ACHN (cell line): ENCODE measurements around the gene ABCC1.
"Not testable (repeated sequence)": the region's sequence is repeated elsewhere in the genome, so short reads cannot be mapped to it uniquely, and the experiment has no call there.

Experiments
- DNase-seq: peaks from one replicate; pipeline ENCODE4 v3.0.0-alpha.2; 2015
- in situ Hi-C: cut with HindIII; loops from 2 replicates; pipeline ENCODE4 v1.10.0; 2017; ENCODE audit warnings: low sequenced_read_pairs, low pct_ligation_motif_present, low pct_unique_long_range_greater_than_20kb

ABCC1 gene

DNA sequence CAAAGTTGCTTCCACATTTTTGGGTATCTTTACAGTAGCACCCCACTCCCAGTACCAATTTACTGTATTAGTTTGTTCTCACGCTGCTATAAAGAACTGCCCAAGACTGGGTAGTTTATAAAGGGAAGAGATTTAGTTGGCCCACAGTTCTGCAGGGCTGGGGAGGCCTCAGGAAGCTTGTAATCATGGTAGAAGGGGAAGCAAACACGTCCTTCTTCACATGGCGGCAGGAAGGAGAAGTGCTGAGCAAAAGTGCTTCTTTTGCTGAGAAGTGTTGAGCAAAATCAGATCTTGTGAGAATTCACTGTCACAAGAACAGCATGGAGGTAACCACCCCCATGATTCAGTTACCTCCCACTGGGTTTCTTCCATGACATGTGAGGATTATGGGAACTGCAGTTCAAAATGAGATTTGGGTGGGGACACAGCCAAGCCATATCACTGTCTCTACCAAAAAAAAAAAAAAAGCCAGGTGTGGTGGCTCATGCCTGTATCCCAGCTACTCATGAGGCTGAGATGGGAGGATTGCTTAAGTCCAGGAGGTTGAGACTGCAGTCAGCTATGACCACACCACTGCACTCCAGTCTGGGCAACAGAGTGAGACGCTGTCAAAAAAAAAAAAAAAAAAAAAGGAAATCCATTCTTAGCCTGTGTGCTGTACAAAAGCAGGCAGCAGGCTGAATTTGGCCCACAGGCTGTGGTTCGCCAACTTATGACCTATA is 32.9 kb downstream of the ABCC1 start:
- in situ Hi-C loops, DNase-seq: not testable (repeated sequence)

- in situ Hi-C loops, result no loop called here
Measured at GRCh38 chr16:15983898-15984297, 34.5 kb downstream of the ABCC1 start.

GRCh38 chr16:15985144-15985543 is 35.7 kb downstream of the ABCC1 start:
- in situ Hi-C loops, result no loop called here

More at GRCh38 chr16:15983898-15984297, 34.5 kb downstream of the ABCC1 start:
- no peak for DNase-seq

DNA sequence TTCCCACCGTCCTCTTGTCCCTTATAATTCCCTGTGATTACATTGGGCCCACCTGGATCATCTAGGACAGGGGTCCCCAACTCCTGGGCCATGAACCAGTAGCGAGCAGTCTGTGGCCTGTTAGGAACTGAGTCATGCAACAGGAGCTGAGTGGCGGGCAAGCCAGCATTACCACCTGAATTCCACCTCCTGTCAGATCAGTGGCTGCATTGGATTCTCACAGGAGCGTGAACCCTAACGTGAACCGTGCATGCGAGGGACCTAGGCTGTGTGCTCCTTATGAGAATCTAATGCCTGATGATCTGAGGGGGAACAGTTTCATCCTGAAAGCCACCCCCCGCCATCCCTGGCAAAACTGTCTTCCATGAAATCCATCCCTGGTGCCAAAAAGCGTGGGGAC is 36.8 kb downstream of the ABCC1 start:
- DNase-seq, result no peak
- in situ Hi-C loops, result no loop called here

More at GRCh38 chr16:15985144-15985543, 35.7 kb downstream of the ABCC1 start:
- DNase-seq, result no peak

DNA sequence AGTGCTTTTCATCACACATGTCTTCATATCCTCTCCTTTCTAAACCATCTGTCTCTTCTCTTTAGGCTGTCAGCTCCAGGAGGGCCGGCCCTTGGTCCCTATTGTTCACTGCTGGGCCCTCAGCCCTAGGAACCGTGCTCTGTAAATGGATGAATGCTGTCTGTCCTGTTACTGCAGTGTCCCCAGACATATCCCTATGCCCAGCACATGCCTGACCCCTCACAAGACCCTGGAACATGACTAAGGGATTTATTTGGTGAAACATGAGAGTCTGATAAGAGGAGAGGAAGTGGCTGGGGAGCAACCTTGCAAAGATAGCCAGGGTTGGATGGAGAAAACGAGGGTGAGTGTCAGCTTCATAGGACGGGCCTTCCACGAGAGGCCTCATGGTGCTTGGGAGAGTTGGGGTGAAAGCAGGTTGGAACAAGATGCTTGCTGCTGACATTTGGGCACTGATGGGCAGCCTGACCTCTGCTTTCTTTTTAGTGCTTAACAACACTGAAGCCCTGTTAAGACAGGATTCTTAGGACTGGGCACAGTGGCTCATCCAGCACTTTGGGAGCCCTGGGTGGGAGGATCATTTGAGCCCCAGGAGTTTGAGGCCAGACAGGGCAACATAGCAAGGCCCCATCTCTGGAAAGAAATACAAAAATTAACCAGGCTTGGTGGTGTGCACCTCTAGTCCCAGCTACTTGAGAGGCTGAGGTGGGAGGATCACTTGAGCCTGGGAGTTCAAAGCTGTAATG is 39.0 kb downstream of the ABCC1 start:
- no peak for DNase-seq
- in situ Hi-C loops, result no loop called here

DNA sequence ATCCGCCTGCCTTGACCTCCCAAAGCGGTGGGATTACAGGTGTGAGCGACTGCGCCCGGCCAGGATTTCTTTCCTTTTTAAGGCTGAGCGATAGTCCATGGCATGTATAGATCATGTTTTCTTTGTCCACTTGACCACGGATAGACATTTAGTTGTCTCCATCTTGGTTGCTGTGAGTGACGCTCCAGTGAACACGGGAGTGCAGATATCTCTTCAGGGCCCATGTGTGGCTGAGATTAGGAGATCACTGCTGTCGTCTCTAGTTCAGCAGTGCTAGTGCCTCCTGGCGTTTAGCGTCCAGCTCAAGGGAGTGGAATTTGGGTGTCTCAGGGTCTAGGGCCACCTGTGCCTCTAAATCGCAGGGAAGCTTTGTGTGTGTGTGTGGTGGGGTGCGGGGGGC is 41.5 kb downstream of the ABCC1 start:
- in situ Hi-C loops, result no loop called here
- no peak for DNase-seq

DNA sequence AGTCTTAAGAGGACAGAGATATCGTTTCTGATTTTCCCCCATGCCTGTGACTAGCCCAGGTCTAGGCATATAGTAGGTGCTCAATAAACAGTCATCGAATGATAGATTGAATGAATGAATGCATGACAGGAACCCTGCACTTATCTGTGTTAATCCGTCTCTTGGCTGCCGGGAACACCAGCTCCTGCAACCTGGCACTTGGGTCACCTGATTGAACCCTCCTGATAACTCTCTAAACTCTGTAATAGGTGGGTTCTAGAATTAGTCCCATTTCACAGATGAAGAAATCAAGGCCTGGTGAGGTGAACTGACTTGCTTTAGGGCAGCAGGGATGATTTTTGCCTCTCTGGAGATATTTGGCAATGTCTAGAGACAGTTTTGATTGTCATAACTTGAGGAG is 43.7 kb downstream of the ABCC1 start:
- in situ Hi-C loops, result no loop called here
- DNase-seq, result no peak

DNA sequence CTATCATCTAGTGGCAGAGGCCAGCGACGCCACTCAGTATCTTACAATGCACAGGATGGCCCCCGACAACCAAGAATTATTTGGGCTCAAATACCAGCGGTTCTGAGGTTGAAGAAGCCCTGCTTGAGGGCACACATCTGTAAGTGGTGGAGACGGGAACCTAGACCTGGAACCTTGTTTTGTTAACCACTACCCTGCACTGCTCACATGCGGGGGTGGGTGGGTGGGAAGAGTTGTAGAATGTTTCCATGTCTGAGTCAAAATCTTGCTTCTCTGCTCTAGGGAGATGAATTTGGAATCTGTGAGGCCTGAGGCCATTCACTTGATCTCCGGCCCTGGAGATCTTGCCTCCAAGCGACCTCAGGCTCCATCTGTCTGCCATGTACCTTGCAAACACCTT is 44.1 kb downstream of the ABCC1 start:
- in situ Hi-C loops, result no loop called here
- DNase-seq, result no peak

GRCh38 chr16:15993946-15994665 is 44.7 kb downstream of the ABCC1 start:
- in situ Hi-C loops, result no loop called here
- no peak for DNase-seq

DNA sequence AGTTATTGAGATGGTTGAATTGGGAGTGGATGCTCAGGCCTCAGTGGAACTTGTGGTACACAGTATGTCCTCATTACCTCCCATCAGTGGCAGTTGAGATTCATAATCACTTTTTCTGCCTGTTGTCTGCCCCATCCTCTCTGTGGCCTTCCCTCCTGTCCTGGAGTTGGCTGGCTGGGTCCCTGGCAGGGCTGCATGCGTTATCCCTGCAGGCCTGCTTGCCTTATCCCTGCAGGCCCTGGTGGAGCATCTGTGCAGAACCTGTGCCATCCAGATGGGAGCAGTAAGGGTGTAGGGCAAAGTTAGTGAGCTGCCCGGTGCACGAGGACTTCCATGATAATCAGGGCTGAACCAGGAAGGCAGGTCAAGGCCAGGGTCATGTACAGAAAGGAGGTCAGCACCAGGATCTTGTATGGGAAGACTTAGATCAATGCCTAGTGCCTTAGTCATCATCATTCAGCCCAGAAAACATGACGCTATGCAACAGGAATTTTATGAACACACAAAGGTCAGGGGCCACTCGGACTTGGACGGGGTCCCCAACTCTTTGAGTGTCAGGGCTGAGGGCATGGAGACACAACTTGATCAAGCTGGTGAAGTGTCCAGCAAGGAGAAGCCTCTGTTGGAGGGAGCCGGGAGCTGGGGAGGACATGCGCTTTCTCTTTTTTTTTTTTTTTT is 47.2 kb downstream of the ABCC1 start:
- in situ Hi-C loops, result no loop called here
- DNase-seq, result peak; percentile 99

- DNase-seq, result no peak
- in situ Hi-C loops, result no loop called here
Measured at GRCh38 chr16:16000685-16001084, 51.3 kb downstream of the ABCC1 start.

GRCh38 chr16:16001596-16002255 is 52.3 kb downstream of the ABCC1 start:
- in situ Hi-C loops, result no loop called here
- DNase-seq, result no peak

DNA sequence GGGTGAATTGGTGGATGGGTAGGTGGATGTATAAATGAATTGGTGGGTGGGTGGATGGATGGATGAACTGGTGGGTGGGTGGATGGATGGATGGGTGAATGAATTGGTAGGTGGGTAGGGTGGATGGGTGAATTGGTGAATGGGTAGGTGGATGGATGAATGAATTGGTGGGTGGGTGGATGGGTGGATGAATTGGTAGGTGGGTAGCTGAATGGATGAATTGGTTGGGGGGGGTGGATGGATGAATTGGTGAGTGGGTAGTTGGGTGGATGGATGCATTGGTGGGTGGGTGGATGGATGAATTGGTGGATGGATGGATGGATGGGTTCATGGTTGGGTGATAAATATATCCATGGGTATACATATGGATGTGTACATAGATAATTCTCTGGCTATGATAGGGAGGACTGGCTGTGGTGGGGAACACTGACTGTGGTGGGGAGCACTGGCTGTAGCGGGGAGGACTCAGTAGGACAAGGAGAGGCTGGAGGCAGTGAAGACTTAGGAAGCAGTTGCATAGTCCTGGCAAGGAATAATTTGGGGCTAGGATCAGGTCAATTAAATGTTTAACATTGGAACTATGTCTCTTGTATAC is 54.4 kb downstream of the ABCC1 start:
- in situ Hi-C loops, result no loop called here
- no peak for DNase-seq

DNA sequence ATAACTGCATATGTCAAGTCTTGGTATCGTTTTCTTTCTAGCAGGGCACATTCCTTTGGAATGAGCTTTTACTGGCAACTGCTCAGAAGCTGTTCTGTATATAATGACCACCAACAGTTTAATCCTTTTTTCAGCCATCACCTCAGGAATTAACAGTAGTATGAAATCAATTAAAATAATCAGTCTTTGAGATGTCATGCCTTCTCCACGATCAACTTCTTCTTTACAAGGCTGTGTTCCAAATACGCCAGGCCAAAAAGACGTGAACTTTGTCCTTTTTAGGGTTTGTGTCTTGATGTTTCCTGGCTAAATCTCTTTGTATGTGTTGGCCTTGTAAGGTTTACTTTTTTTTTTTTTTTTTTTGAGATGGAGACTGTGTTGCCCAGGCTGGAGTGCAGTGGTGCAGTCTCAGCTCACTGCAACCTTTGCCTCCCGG is 54.9 kb downstream of the ABCC1 start:
- DNase-seq, result peak; percentile 45
- in situ Hi-C loops, result no loop called here

GRCh38 chr16:16005721-16006120 is 56.3 kb downstream of the ABCC1 start:
- in situ Hi-C loops, result no loop called here
- DNase-seq, result peak; percentile 38

GRCh38 chr16:16006650-16007049 is 57.2 kb downstream of the ABCC1 start:
- in situ Hi-C loops, result no loop called here
- DNase-seq, result no peak

- in situ Hi-C loops, result no loop called here
- DNase-seq, result no peak
Measured at GRCh38 chr16:16007743-16008111, 58.3 kb downstream of the ABCC1 start.

GRCh38 chr16:16008666-16009065 is 59.2 kb downstream of the ABCC1 start:
- in situ Hi-C loops, result no loop called here
- DNase-seq, result no peak
